Fibroblast of villous mesenchyme (primary cell): ENCODE measurements around the gene PRKRIP1. TPM values are rescaled to one million over a fixed set of nuclear protein-coding genes. Genes with fewer than 3 reads are reported as not detected.
A peak's percentile ranks its signal among the peaks of the same experiment; 100 is the strongest.

Experiments used
- DNase-seq: peaks from one replicate; pipeline ENCODE4 v3.0.0-alpha.2; 2010; ENCODE audit warnings: low read depth
- H3K4me3 ChIP-seq: 2 replicates; pipeline ENCODE4 v1.5.1; 2011; ENCODE audit warnings: low read depth, mild to moderate bottlenecking, low read length
- total RNA-seq: library from RNA; depleted of rRNA; stranded (reverse); fragments of >200 nt; gene quantifications from 2 replicates; pipeline ENCODE4 v1.2.3, GENCODE V29; 2012
- TF ChIP-seq, protein P1 (sequence below): IDR thresholded peaks from 2 replicates; pipeline ENCODE4 v1.5.1; 2012; ENCODE audit warnings: low read depth, mild to moderate bottlenecking, low read length; ENCODE audit not compliant: insufficient read depth

The PRKRIP1 gene
- total RNA-seq, 1 donor: 18.6 TPM

DNA sequence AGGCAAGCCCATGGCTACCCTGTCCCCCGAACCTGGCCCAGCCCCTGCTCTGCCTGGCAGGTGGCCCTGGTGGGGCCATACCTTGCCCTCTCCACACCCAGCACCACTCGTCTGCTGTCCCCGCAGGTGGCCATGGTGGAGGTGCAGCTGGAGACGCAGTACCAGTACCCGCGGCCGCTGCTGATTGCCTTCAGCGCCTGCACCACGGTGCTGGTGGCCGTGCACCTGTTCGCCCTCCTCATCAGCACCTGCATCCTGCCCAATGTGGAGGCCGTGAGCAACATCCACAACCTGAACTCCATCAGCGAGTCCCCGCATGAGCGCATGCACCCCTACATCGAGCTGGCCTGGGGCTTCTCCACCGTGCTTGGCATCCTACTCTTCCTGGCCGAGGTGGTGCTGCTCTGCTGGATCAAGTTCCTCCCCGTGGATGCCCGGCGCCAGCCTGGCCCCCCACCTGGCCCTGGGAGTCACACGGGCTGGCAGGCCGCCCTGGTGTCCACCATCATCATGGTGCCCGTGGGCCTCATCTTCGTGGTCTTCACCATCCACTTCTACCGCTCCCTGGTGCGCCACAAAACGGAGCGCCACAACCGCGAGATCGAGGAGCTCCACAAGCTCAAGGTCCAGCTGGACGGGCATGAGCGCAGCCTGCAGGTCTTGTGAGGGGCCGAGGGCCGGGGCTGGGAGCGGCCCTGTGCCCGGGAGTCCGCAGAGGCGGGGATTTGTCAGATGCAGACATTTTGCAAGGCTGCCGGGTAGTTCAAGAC is 50.4 kb downstream of the PRKRIP1 start:
- H3K4me3 ChIP-seq: no peak overlapping the region
- no peak for DNase-seq
- TF ChIP-seq, protein P1, sequence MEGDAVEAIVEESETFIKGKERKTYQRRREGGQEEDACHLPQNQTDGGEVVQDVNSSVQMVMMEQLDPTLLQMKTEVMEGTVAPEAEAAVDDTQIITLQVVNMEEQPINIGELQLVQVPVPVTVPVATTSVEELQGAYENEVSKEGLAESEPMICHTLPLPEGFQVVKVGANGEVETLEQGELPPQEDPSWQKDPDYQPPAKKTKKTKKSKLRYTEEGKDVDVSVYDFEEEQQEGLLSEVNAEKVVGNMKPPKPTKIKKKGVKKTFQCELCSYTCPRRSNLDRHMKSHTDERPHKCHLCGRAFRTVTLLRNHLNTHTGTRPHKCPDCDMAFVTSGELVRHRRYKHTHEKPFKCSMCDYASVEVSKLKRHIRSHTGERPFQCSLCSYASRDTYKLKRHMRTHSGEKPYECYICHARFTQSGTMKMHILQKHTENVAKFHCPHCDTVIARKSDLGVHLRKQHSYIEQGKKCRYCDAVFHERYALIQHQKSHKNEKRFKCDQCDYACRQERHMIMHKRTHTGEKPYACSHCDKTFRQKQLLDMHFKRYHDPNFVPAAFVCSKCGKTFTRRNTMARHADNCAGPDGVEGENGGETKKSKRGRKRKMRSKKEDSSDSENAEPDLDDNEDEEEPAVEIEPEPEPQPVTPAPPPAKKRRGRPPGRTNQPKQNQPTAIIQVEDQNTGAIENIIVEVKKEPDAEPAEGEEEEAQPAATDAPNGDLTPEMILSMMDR: no peak

DNA sequence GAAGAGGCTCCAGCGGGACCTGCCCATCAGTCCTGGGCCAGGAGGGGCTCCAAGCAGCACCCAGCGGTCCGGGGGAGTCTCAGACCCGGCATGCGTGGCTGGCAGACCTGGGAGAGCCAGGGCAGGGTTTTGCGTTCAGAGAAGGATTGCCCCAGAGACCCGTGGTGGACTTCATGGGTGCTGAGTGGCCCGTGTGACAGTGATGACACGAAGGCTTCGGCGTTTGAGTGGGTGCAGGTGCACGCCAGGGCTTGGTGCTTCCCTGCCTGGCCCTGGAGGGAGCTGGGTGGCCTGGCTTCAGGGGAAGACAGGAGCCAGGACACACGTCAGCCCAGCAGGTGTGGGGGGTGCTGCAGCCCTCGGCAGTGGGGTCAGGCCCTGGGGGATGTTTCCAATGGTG is 51.1 kb downstream of the PRKRIP1 start:
- no peak for DNase-seq
- H3K4me3 ChIP-seq: no peak overlapping the region
- TF ChIP-seq, protein P1: no peak

DNA sequence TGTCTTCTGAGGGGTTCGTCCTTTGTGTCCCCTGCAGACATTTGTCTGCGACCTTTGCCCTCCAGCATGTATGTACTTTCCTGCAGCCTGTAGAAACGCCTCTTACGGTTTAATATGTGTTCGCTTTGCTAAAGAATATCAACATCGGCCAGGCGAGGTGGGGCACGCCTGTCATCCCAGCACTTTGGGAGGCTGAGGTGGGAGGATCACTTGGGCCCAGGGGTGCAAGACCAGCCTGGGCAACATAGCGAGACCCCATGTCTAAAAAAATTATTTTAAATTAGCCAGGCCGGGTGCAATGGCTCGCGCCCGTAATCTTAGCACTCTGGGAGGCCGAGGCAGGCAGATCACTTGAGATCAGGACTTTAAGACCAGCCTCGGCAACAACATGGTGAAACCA is 53.0 kb downstream of the PRKRIP1 start:
- no peak overlapping the region for H3K4me3 ChIP-seq
- DNase-seq: no peak
- TF ChIP-seq, protein P1: no peak

DNA sequence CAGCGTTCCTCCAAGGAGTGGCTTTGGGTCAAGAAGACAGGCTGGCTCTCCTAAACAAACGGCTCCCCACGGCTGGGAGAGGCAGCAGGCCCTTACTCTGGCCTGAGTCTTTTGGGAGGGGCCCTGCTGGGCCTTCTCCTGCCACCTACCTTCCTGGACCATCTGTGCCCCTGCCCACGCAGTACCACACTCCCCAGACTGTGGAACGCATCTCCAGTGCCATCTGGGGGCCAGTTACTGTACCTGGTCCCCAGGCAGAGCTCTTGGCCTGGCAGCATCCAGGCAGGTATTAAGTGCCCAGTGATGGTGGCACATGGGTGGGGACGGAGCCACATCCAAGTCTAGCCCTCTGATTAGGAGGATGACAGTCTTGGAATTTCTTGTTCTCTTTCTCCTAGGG is 54.1 kb downstream of the PRKRIP1 start:
- no peak for DNase-seq
- TF ChIP-seq, protein P1: no peak
- no peak overlapping the region for H3K4me3 ChIP-seq

DNA sequence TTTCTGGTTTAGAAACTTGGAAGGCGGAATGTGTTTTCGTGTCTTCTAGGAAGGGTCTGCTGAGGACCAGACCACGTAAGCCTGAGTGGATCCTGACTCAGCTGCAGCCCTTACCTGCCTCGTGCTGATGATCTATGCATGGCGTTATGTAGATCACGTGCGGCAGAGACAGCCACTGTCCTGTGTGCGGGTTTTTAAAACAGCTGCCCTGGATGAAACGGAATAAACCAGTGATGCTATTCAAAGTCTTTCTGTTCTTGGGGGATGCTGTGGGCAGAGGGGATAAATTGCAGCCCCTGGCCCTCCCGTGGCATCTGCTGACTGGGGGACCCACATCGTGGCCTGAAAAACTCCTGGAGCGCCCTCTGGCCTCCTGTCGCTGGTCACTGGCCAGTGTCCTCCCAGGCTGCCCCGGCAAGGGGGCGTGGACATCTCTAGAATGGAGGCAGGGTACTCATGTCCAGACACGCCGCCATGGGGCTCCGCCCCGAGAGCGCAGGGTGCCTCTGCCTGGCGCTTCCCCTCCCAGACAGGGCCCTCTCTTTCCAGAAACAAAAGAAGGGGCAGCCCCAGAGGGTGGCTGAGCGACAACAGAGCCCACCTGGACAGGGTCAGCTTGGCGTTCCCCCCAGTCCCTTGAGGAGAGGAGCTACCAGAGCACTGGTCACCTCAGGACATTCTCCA is 55.4 kb downstream of the PRKRIP1 start:
- TF ChIP-seq, protein P1: no peak
- no peak overlapping the region for H3K4me3 ChIP-seq
- peak; percentile 23 for DNase-seq

DNA sequence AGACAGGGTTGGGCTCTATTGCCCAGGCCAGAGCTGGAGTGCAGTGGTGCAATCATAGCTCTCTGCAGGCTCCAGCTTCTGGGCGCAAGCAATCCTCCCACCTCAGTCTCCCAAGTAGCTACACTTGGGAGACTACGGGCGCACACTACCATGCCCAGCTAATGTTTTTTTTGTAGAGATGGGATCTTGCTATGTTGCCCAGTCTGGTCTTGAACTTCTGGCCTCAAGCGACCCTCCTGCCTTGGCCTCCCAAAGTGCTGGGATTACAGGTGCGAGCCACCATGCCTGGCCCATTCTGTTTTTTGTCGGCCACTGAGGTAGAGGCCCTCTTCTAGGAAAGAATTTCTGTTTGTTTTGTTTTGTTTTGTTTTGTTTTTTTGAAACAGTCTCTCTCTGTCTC is 56.3 kb downstream of the PRKRIP1 start:
- no peak overlapping the region for H3K4me3 ChIP-seq

More for the DNA sequence above, 56.3 kb downstream of the PRKRIP1 start:
- no peak for DNase-seq
- TF ChIP-seq, protein P1: no peak
